Measurements from ENCODE around the gene ZBTB22. TPM values are rescaled to one million over a fixed set of nuclear protein-coding genes. Genes with fewer than 3 reads are reported as not detected.
A peak's percentile ranks its signal among the peaks of the same experiment; 100 is the strongest.

The ZBTB22 gene
- total RNA-seq, 4 donors from 2014 or later, result 17.9 to 30.3 (median 26.3) TPM

- Histone ChIP-seq H3K4me1 (peaks cover 7 to 21% of the 10 kb centered on the region in 2 donors), H3K36me3 (peaks cover 6 to 33% of the 10 kb centered on the region in 2 donors)
These were observed 18.7 kb downstream of the ZBTB22 start, which contains the start of gene RGL2 for GRCh38 chr6:33298773-33299236. TSS of gene RGL2 (minus strand) at chr6:33298942. CDS start at chr6:33298610, 332 bp downstream.

GRCh38 chr6:33297956-33298772 lies 19.4 kb downstream of the ZBTB22 start:
- Histone ChIP-seq H3K9me3 (no peaks in the 10 kb centered on the region), H3K4me1 (peaks cover 7 to 21% of the 10 kb centered on the region in 2 donors), H3K27ac (peak overlapping the region; percentile 95 to 97 (median 96)), H3K4me3 (replicated peaks in 1 of 3) (peak overlapping the region in 2 of 3 donors; percentile 67 to 94), H3K36me3 (peaks cover 6 to 36% of the 10 kb centered on the region in 2 donors), H3K27me3 (no peaks in the 10 kb centered on the region)
- peak in 1 of 2 donors; percentile 68 for TF ChIP-seq POLR2A (IDR thresholded peaks at IDR 0.05)
- TF ChIP-seq CTCF (IDR thresholded peaks at IDR 0.05), result no peak
- DNase-seq, result peak; percentile 76 to 80
- intact Hi-C loops (cut with DNase I), result no loop called here
- WGBS, 2 donors, result 2 to 3% methylated on average over 32 to 34 of the region's 42 CpGs

More at GRCh38 chr6:33298773-33299236, 18.7 kb downstream of the ZBTB22 start, which contains the start of gene RGL2:
- H3K27ac ChIP-seq, result peak within 1 kb of the TSS; percentile 95 to 97 (median 96)
- WGBS, 2 donors, result 0 to 1% methylated on average over 24 to 32 of the region's 34 CpGs
- intact Hi-C loops (cut with DNase I), result no loop called here
- TF ChIP-seq POLR2A (IDR thresholded peaks at IDR 0.05) (no peak), CTCF (IDR thresholded peaks at IDR 0.05) (no peak)
- H3K9me3 ChIP-seq, result no peaks in the 10 kb centered on the region
- peak; percentile 84 to 85 for DNase-seq
- H3K4me3 ChIP-seq (replicated peaks in 1 of 3), result peak within 1 kb of the TSS; percentile 4 to 94 (median 67)
- no peaks in the 10 kb centered on the region for H3K27me3 ChIP-seq

- Histone ChIP-seq H3K4me1 (peaks cover 7 to 21% of the 10 kb centered on the region in 2 donors), H3K27ac (peak overlapping the region; percentile 95 to 97 (median 96)), H3K9me3 (no peaks in the 10 kb centered on the region), H3K27me3 (no peaks in the 10 kb centered on the region), H3K4me3 (replicated peaks in 1 of 3) (peak overlapping the region in 1 of 3 donors; percentile 94), H3K36me3 (peaks cover 11 to 35% of the 10 kb centered on the region in 2 donors)
- DNase-seq, result peak; percentile 69 to 77
- WGBS, 2 donors, result 26 to 28% methylated on average over 9 to 11 of the region's 16 CpGs
- TF ChIP-seq CTCF (IDR thresholded peaks at IDR 0.05) (no peak), POLR2A (IDR thresholded peaks at IDR 0.05) (no peak)
- intact Hi-C loops (cut with DNase I), result no loop called here
These were observed 20.1 kb downstream of the ZBTB22 start for GRCh38 chr6:33297406-33297955.

GRCh38 chr6:33296797-33297405 lies 20.6 kb downstream of the ZBTB22 start:
- H3K9me3 ChIP-seq, result no peaks in the 10 kb centered on the region
- WGBS, 2 donors, result 76 to 84% methylated on average over 9 to 12 of the region's 12 CpGs
- TF ChIP-seq CTCF (IDR thresholded peaks at IDR 0.05) (no peak), POLR2A (IDR thresholded peaks at IDR 0.05) (no peak)
- DNase-seq, result no peak
- intact Hi-C loops (cut with DNase I), result no loop called here
- H3K4me3 ChIP-seq (replicated peaks in 1 of 3), result peak overlapping the region in 1 of 3 donors; percentile 94
- peak overlapping the region; percentile 95 to 97 (median 96) for H3K27ac ChIP-seq
- peaks cover 16 to 38% of the 10 kb centered on the region in 2 donors for H3K36me3 ChIP-seq
- peaks cover 7 to 21% of the 10 kb centered on the region in 2 donors for H3K4me1 ChIP-seq
- H3K27me3 ChIP-seq, result no peaks in the 10 kb centered on the region
